SK-N-MC (cell line): ENCODE data around the gene RNASE8.

Experiments used
- EZH2 ChIP-seq: fragments of 200-600 bp; sonication (generic); IDR thresholded peaks from one replicate; pipeline ENCODE4 v1.6.1; 2017; ENCODE audit warnings: antibody characterized with exemption
- FOXP2 ChIP-seq: optimal IDR thresholded peaks from 2 replicates; pipeline ENCODE3; 2011; ENCODE audit warnings: mild to moderate bottlenecking, moderate library complexity; ENCODE audit not compliant: insufficient read depth; ENCODE audit errors: extremely low read length, control extremely low read depth
- POLR2AphosphoS5 ChIP-seq: IDR thresholded peaks from 2 replicates; pipeline ENCODE4 v1.6.1; 2012; ENCODE audit warnings: mild to moderate bottlenecking, low read depth, low read length, borderline replicate concordance

GRCh38 chr14:21017528-21018245, 39.9 kb upstream of the RNASE8 start:
- TF ChIP-seq EZH2: no peak
- TF ChIP-seq POLR2AphosphoS5: no peak
- TF ChIP-seq FOXP2: no peak
